OCI-LY1 (cell line): ENCODE data around the gene GAPVD1.

Source experiments
- H2AFZ ChIP-seq: fragments of 200-600 bp; sonication (generic), shearing (Covaris generic); 2 replicates; pipeline ENCODE4 v1.6.0; 2014; ENCODE audit warnings: antibody characterized with exemption, mild to moderate bottlenecking, low read length
- H3F3A ChIP-seq: fragments of 200-600 bp; sonication (generic), shearing (Covaris generic); 2 replicates; pipeline ENCODE4 v1.6.0; 2014; ENCODE audit warnings: mild to moderate bottlenecking, antibody characterized with exemption, low read length, moderate library complexity; ENCODE audit not compliant: insufficient read depth
- H3K27ac ChIP-seq: fragments of 200-600 bp; sonication (generic); 2 replicates; pipeline ENCODE4 v1.5.1; 2014; ENCODE audit warnings: low read length, mixed run types, mild to moderate bottlenecking, low read depth; ENCODE audit not compliant: poor library complexity, severe bottlenecking
- H3K27me3 ChIP-seq: fragments of 200-600 bp; sonication (generic); 2 replicates; pipeline ENCODE4 v1.6.0; 2014; ENCODE audit warnings: antibody characterized with exemption, mild to moderate bottlenecking, low read length, moderate library complexity; ENCODE audit not compliant: insufficient read depth
- H3K36me3 ChIP-seq: fragments of 200-600 bp; sonication (generic); 2 replicates; pipeline ENCODE4 v1.6.1; 2014; ENCODE audit warnings: mild to moderate bottlenecking, antibody characterized with exemption, low read length, moderate library complexity, mixed read lengths; ENCODE audit not compliant: insufficient read depth
- H3K4me1 ChIP-seq: fragments of 200-600 bp; sonication (generic); 2 replicates; pipeline ENCODE4 v1.5.1; 2014; ENCODE audit warnings: mild to moderate bottlenecking, low read length, moderate library complexity; ENCODE audit not compliant: insufficient read depth, severe bottlenecking
- H3K4me2 ChIP-seq: fragments of 200-600 bp; sonication (generic), shearing (Covaris generic); 2 replicates; pipeline ENCODE4 v1.6.1; 2014; ENCODE audit warnings: low read length
- H3K4me3 ChIP-seq: fragments of 200-600 bp; sonication (generic); 2 replicates; pipeline ENCODE4 v1.5.1; 2014; ENCODE audit warnings: low read length, low read depth, mild to moderate bottlenecking, mixed read lengths; ENCODE audit not compliant: poor library complexity, severe bottlenecking
- H3K79me2 ChIP-seq: fragments of 200-600 bp; shearing (Covaris generic); 2 replicates; pipeline ENCODE4 v1.6.1; 2016; ENCODE audit warnings: mixed run types, low read length, mixed read lengths; ENCODE audit not compliant: insufficient read depth
- H3K9ac ChIP-seq: fragments of 200-600 bp; sonication (generic), shearing (Covaris generic); 2 replicates; pipeline ENCODE4 v1.6.1; 2014; ENCODE audit warnings: mild to moderate bottlenecking, low read length, mixed read lengths
- H3K9me2 ChIP-seq: fragments of 200-600 bp; sonication (generic), shearing (Covaris generic); 2 replicates; pipeline ENCODE4 v1.6.1; 2014; ENCODE audit warnings: low read depth, mild to moderate bottlenecking, low read length, mixed read lengths
- H3K9me3 ChIP-seq: fragments of 200-600 bp; shearing (Covaris generic); 2 replicates; pipeline ENCODE4 v1.6.1; 2014; ENCODE audit warnings: low read length, mixed read lengths
- H4K20me1 ChIP-seq: fragments of 200-600 bp; sonication (generic), shearing (Covaris generic); 2 replicates; pipeline ENCODE4 v1.6.0; 2016; ENCODE audit warnings: mild to moderate bottlenecking, low read length; ENCODE audit not compliant: insufficient read depth
- CTCF ChIP-seq: fragments of 200-600 bp; sonication (generic), shearing (Covaris generic); IDR thresholded peaks from 2 replicates; pipeline ENCODE4 v1.5.1; 2017; ENCODE audit warnings: mild to moderate bottlenecking, antibody characterized with exemption, low read length, moderate library complexity, mixed read lengths
- EZH2 ChIP-seq: fragments of 200-600 bp; sonication (generic), shearing (Covaris generic); IDR thresholded peaks from 2 replicates; pipeline ENCODE4 v1.8.0; 2017; ENCODE audit warnings: borderline replicate concordance, mixed run types, mild to moderate bottlenecking, antibody characterized with exemption, low read length, moderate library complexity, mixed read lengths

The GAPVD1 gene

GRCh38 chr9:125415583-125416460, 154.2 kb downstream of the GAPVD1 start:
- no peaks in the 10 kb centered on the region for H3K9me2 ChIP-seq
- no peak overlapping the region for H3K27ac ChIP-seq
- TF ChIP-seq EZH2 (no peak), CTCF (no peak)
- H3K4me2 ChIP-seq: no peak overlapping the region
- no peak overlapping the region for H2AFZ ChIP-seq
- H3F3A ChIP-seq: no peaks in the 10 kb centered on the region
- H3K36me3 ChIP-seq: no peaks in the 10 kb centered on the region
- peaks cover 7% of the 10 kb centered on the region for H3K4me1 ChIP-seq
- no peaks in the 10 kb centered on the region for H3K79me2 ChIP-seq
- H3K4me3 ChIP-seq: no peak overlapping the region
- H3K27me3 ChIP-seq: no peaks in the 10 kb centered on the region
- no peaks in the 10 kb centered on the region for H3K9me3 ChIP-seq
- no peak overlapping the region for H3K9ac ChIP-seq
- no peaks in the 10 kb centered on the region for H4K20me1 ChIP-seq

DNA sequence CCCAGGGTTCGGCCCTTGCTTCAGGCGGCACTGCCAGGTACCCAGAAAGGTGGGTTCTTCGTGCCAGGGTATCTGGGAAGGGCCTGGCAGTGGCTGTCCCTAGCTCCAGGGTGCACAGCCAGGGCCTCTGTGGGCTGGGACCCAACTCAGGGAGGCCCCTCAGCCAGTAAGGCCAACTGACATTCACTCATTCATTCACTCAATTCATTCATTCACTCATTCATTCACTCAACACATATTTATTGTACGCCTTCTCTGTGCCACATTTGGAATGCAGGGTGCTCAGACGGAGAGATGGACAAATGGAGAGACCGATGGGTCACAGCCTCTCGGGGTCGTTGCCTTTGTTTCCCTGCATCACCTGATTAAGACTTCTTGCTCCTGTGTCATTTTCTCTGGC, 154.9 kb downstream of the GAPVD1 start:
- Histone ChIP-seq H3F3A (no peaks in the 10 kb centered on the region), H3K9ac (no peak overlapping the region), H3K9me3 (no peaks in the 10 kb centered on the region), H3K4me1 (peaks cover under 1% of the 10 kb centered on the region), H3K79me2 (no peaks in the 10 kb centered on the region), H3K27me3 (no peaks in the 10 kb centered on the region), H3K4me2 (no peak overlapping the region), H4K20me1 (no peaks in the 10 kb centered on the region), H3K4me3 (no peak overlapping the region), H3K36me3 (no peaks in the 10 kb centered on the region), H3K27ac (no peak overlapping the region), H2AFZ (no peak overlapping the region), H3K9me2 (no peaks in the 10 kb centered on the region)
- TF ChIP-seq CTCF: no peak
- no peak for TF ChIP-seq EZH2
